ENCODE measurements around the gene RBMS3. TPM values are rescaled to one million over a fixed set of nuclear protein-coding genes. Genes with fewer than 3 reads are reported as not detected.

The RBMS3 gene
- polyA plus RNA-seq, 1 experiment = 33.4 TPM

GRCh38 chr3:29313981-29314726, 33.3 kb downstream of the RBMS3 start:
- no peaks in the 10 kb centered on the region for H3K9me3 ChIP-seq (ENCODE audit: control insufficient read depth, insufficient read depth, low read length)
- DNase-seq (ENCODE audit: low read depth, low spot score) = no peak
- no peak overlapping the region for H3K4me3 ChIP-seq (ENCODE audit: low read depth, low read length)
- TF ChIP-seq CTCF (IDR thresholded peaks at IDR 0.05; ENCODE audit: low read depth, low read length) = no peak
- ChIA-PET CTCF (interaction anchor here (1.5 kb wide), 1 partner anchor 10 kb away, joined by 6 read pairs; no protein-coding TSS in a partner anchor), POLR2A (no interaction called here)
- H3K27ac ChIP-seq (ENCODE audit: low read depth, low read length) = no peak overlapping the region
- no peaks in the 10 kb centered on the region for H3K27me3 ChIP-seq (ENCODE audit: control insufficient read depth, insufficient read depth, low read length)

GRCh38 chr3:29314727-29315088, 33.8 kb downstream of the RBMS3 start:
- POLR2A ChIA-PET = no interaction called here
- no peak overlapping the region for H3K4me3 ChIP-seq (ENCODE audit: low read depth, low read length)
- no peaks in the 10 kb centered on the region for H3K27me3 ChIP-seq (ENCODE audit: control insufficient read depth, insufficient read depth, low read length)
- CTCF ChIA-PET = interaction anchor here (0.9 to 1.5 kb wide), 2 partner anchors 9 to 19 kb away, joined by 4 to 6 read pairs; no protein-coding TSS in a partner anchor
- H3K9me3 ChIP-seq (ENCODE audit: control insufficient read depth, insufficient read depth, low read length) = no peaks in the 10 kb centered on the region
- H3K27ac ChIP-seq (ENCODE audit: low read depth, low read length) = no peak overlapping the region
- no peak for TF ChIP-seq CTCF (IDR thresholded peaks at IDR 0.05; ENCODE audit: low read depth, low read length)
- no peak for DNase-seq (ENCODE audit: low read depth, low spot score)

GRCh38 chr3:29317659-29318173, 36.8 kb downstream of the RBMS3 start:
- DNase-seq (ENCODE audit: low read depth, low spot score) = no peak
- H3K9me3 ChIP-seq (ENCODE audit: control insufficient read depth, insufficient read depth, low read length) = no peaks in the 10 kb centered on the region
- no peak overlapping the region for H3K27ac ChIP-seq (ENCODE audit: low read depth, low read length)
- H3K4me3 ChIP-seq (ENCODE audit: low read depth, low read length) = no peak overlapping the region
- TF ChIP-seq CTCF (IDR thresholded peaks at IDR 0.05; ENCODE audit: low read depth, low read length) = no peak
- ChIA-PET POLR2A (no interaction called here), CTCF (no interaction called here)
- no peaks in the 10 kb centered on the region for H3K27me3 ChIP-seq (ENCODE audit: control insufficient read depth, insufficient read depth, low read length)

GRCh38 chr3:29318251-29318650, 37.4 kb downstream of the RBMS3 start:
- POLR2A ChIA-PET = no interaction called here
- CTCF ChIA-PET = no interaction called here
- no peak for DNase-seq (ENCODE audit: low read depth, low spot score)
- H3K27ac ChIP-seq (ENCODE audit: low read depth, low read length) = no peak overlapping the region
- TF ChIP-seq CTCF (IDR thresholded peaks at IDR 0.05; ENCODE audit: low read depth, low read length) = no peak
- H3K4me3 ChIP-seq (ENCODE audit: low read depth, low read length) = no peak overlapping the region
- no peaks in the 10 kb centered on the region for H3K27me3 ChIP-seq (ENCODE audit: control insufficient read depth, insufficient read depth, low read length)
- no peaks in the 10 kb centered on the region for H3K9me3 ChIP-seq (ENCODE audit: control insufficient read depth, insufficient read depth, low read length)

- CTCF ChIA-PET = interaction anchor here (0.9 kb wide), 1 partner anchor 210 kb away, joined by 3 read pairs; no protein-coding TSS in a partner anchor
- Histone ChIP-seq H3K27me3 (ENCODE audit: control insufficient read depth, insufficient read depth, low read length) (no peaks in the 10 kb centered on the region), H3K4me3 (ENCODE audit: low read depth, low read length) (no peak overlapping the region), H3K9me3 (ENCODE audit: control insufficient read depth, insufficient read depth, low read length) (no peaks in the 10 kb centered on the region), H3K27ac (ENCODE audit: low read depth, low read length) (no peak overlapping the region)
- POLR2A ChIA-PET = no interaction called here
- TF ChIP-seq CTCF (IDR thresholded peaks at IDR 0.05; ENCODE audit: low read depth, low read length) = no peak
- no peak for DNase-seq (ENCODE audit: low read depth, low spot score)
Observed at GRCh38 chr3:29319262-29319661, 38.4 kb downstream of the RBMS3 start.

Data from AG04450 (cell line).